ENCODE results near the gene PKN1.
A peak's percentile ranks its signal among the peaks of the same experiment; 100 is the strongest.

The PKN1 gene

GRCh38 chr19:14516746-14517438 lies 83.8 kb downstream of the PKN1 start:
- no peak for DNase-seq

GRCh38 chr19:14517446-14517839 lies 84.3 kb downstream of the PKN1 start:
- DNase-seq, result no peak

GRCh38 chr19:14517840-14518505 lies 84.9 kb downstream of the PKN1 start, which contains the start of gene DNAJB1:
Gene DNAJB1, minus strand, starts transcription at chr19:14518397. Its CDS starts 48 bp downstream, at chr19:14518349.
- peak; percentile 90 for DNase-seq

- DNase-seq, result no peak
Observed at GRCh38 chr19:14519245-14519859, 86.2 kb downstream of the PKN1 start.

GRCh38 chr19:14519860-14520407 lies 86.8 kb downstream of the PKN1 start:
- no peak for DNase-seq

- DNase-seq, result no peak
Observed at GRCh38 chr19:14520543-14520942, 87.4 kb downstream of the PKN1 start.
